WERI-Rb-1 (cell line): ENCODE measurements around the gene GPR17.

ENCODE experiments used
- DNase-seq: peaks from one replicate; pipeline ENCODE4 v3.0.0-alpha.2; 2020
- H3K27ac ChIP-seq: fragments of 250-450 bp; sonication (Bioruptor Pico); 2 replicates; pipeline ENCODE4 v1.5.1; 2020; ENCODE audit warnings: mild to moderate bottlenecking, moderate library complexity
- H3K27me3 ChIP-seq: fragments of 250-450 bp; sonication (Bioruptor Pico); 2 replicates; pipeline ENCODE4 v1.5.1; 2021; ENCODE audit warnings: mild to moderate bottlenecking, low read depth, moderate library complexity; ENCODE audit not compliant: insufficient read depth, severe bottlenecking
- H3K36me3 ChIP-seq: fragments of 250-450 bp; sonication (Bioruptor Pico); 2 replicates; pipeline ENCODE4 v1.5.1; 2020; ENCODE audit warnings: mild to moderate bottlenecking, moderate library complexity
- H3K4me3 ChIP-seq: 2 replicates; pipeline ENCODE4 v1.5.1; 2011; ENCODE audit warnings: low read depth, mild to moderate bottlenecking, control low read depth, low read length
- H3K9me3 ChIP-seq: fragments of 250-450 bp; sonication (Bioruptor Pico); 2 replicates; pipeline ENCODE4 v1.5.1; 2021; ENCODE audit warnings: mild to moderate bottlenecking, moderate library complexity; ENCODE audit not compliant: severe bottlenecking
- CTCF ChIP-seq: IDR thresholded peaks from 2 replicates; pipeline ENCODE4 v1.5.1; 2011; ENCODE audit warnings: low read depth, mild to moderate bottlenecking, control low read depth, inconsistent platforms, low read length

The GPR17 gene

GRCh38 chr2:127675331-127676261, 29.6 kb downstream of the GPR17 start, which contains the start of gene LIMS2:
Gene LIMS2 (minus strand): TSS chr2:127675530. CDS start chr2:127675024, 506 bp downstream.
- H3K4me3 ChIP-seq = no peak within 1 kb of the TSS
- H3K36me3 ChIP-seq = no peaks in the 10 kb centered on the region
- no peak for DNase-seq
- no peaks in the 10 kb centered on the region for H3K27me3 ChIP-seq
- H3K27ac ChIP-seq = no peak within 1 kb of the TSS
- no peaks in the 10 kb centered on the region for H3K9me3 ChIP-seq
- no peak for TF ChIP-seq CTCF

- Histone ChIP-seq H3K4me3 (no peak overlapping the region), H3K9me3 (no peaks in the 10 kb centered on the region), H3K36me3 (no peaks in the 10 kb centered on the region), H3K27ac (no peak overlapping the region), H3K27me3 (no peaks in the 10 kb centered on the region)
- TF ChIP-seq CTCF = no peak
- DNase-seq = no peak
These were observed 31.0 kb downstream of the GPR17 start for GRCh38 chr2:127676906-127677305.

- no peak for DNase-seq
- H3K27ac ChIP-seq = no peak overlapping the region
- no peaks in the 10 kb centered on the region for H3K9me3 ChIP-seq
- H3K36me3 ChIP-seq = no peaks in the 10 kb centered on the region
- H3K27me3 ChIP-seq = no peaks in the 10 kb centered on the region
- no peak for TF ChIP-seq CTCF
- no peak overlapping the region for H3K4me3 ChIP-seq
These were observed 32.6 kb downstream of the GPR17 start for GRCh38 chr2:127678531-127678930.

- H3K27ac ChIP-seq = no peak overlapping the region
- no peaks in the 10 kb centered on the region for H3K27me3 ChIP-seq
- no peak overlapping the region for H3K4me3 ChIP-seq
- no peak for DNase-seq
- H3K9me3 ChIP-seq = no peaks in the 10 kb centered on the region
- no peaks in the 10 kb centered on the region for H3K36me3 ChIP-seq
- no peak for TF ChIP-seq CTCF
These were observed 33.0 kb downstream of the GPR17 start for GRCh38 chr2:127678991-127679390.

DNA sequence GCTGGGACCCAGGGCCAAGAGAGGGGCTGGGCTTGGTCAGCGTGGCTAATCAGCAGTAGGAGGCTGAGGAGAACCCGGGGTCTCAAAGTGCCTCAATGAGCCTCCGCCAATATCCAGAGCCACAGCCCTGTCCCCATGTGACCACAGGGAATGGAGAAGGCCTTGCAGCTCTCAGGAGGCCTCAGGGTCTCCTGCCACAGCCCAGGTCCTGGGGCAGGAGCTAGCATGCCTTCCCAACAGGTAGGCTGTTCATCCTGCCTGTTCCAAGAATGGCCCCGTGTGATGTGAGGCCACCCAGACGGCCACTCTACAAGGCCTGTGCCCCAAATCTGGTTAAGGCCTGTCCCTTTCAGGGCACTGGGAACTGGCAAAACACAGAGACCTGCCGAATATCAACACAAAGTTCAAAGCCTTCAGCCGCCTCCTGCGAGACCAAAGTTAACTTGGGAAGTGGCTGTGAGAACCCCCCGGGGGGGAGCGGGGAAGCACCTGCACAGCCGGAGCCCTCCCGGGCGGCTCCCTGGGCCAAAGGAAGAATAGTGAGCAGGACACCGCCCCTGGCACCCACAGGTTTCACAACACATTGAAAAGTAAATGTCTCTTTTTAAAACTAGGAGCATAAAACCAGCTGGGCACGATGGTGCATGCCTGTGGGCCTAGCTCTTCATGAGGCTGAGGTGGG, 33.9 kb downstream of the GPR17 start:
- no peak overlapping the region for H3K4me3 ChIP-seq
- no peak for DNase-seq
- no peaks in the 10 kb centered on the region for H3K36me3 ChIP-seq
- H3K27ac ChIP-seq = no peak overlapping the region
- no peak for TF ChIP-seq CTCF
- no peaks in the 10 kb centered on the region for H3K9me3 ChIP-seq
- H3K27me3 ChIP-seq = no peaks in the 10 kb centered on the region
